Lower leg skin (tissue), 4 donors: ENCODE data around the gene TLCD2. TPM values are rescaled to one million over a fixed set of nuclear protein-coding genes. Genes with fewer than 3 reads are reported as not detected.
"Not testable (repeated sequence)": the region's sequence is repeated elsewhere in the genome, so short reads cannot be mapped to it uniquely, and the experiment has no call there.

ENCODE experiments used
- DNase-seq, 2 donors: peaks; one replicate each; pipeline ENCODE4 v3.0.0-alpha.2; 2019; ENCODE audit warnings: low spot score in 2 of 2
- H3K4me3 ChIP-seq: fragments of 200-600 bp; sonication (generic); 2 replicates; pipeline ENCODE4 v1.5.1; 2017; ENCODE audit warnings: mild to moderate bottlenecking, low read depth; ENCODE audit not compliant: poor library complexity, severe bottlenecking
- POLR2A ChIP-seq, 2 donors: fragments of 450-650 bp; IDR thresholded peaks; one replicate each; pipeline ENCODE4 v1.6.1; 2016 to 2017; ENCODE audit warnings: antibody characterized with exemption in 2 of 2, mild to moderate bottlenecking in 1 of 2, moderate library complexity in 1 of 2
- WGBS, 2 donors: methylation state at CpG; one replicate each; pipeline ENCODE4 v1.1.5; 2018; 5-methylcytosine and 5-hydroxymethylcytosine counted together
- intact Hi-C: fragments of 100-400 bp; cut with DNase I; formaldehyde crosslinking; loops from one replicate; pipeline ENCODE4 v1.15.0; 2023; ENCODE audit warnings: low total_unique reads
- total RNA-seq, 4 donors: library from RNA; depleted of rRNA; stranded (reverse); fragments of >200 nt; gene quantifications; one replicate each; pipeline ENCODE4 v1.1.0, GENCODE V29; 2016
- TF ChIP-seq, protein P1 (sequence below), 3 donors: fragments of 450-650 bp; IDR thresholded peaks; one replicate each; pipeline ENCODE4 v1.5.1; 2016; ENCODE audit warnings: antibody characterized with exemption in 3 of 3, mild to moderate bottlenecking in 3 of 3, moderate library complexity in 2 of 3

Gene TLCD2
- total RNA-seq, 4 donors from 2014 or later = 0.99 to 4.5 (median 2.8) TPM

DNA sequence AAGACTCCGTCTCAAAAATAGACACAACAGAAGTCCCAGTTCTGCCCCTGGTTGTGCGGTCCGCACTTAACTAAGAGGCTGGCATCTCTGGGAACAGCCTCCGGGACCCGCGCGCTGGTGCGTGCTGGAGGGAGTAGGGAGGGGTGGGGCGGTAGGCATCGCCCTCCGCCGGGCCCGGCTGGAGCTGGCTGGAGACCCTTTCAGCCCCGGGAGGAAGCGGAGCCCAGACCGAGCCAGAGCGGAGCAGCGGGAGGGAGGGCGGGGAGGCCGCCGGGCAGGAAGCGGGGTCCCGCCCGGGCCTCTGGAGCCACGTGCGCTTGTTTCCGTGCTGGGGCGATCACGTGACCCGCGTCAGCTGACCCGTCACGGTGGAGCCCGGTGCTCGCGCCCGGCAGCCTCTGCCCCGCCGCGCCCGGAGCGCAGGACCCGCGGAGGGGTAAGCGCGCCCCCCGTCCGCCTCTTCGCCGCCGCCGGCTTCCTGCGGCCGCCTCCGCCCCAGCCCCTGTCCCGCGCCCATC is 14.2 kb upstream of the TLCD2 start, which contains the start of gene WDR81:
Gene WDR81, plus strand, starts transcription at position 354 of the 518 bp plus-strand sequence. CDS start 256 bp downstream, outside the sequence.
- WGBS, 2 donors = 0% methylated on average over 38 of the region's 57 CpGs; no CpG with 5 or more reads in 1 of the 2 donors
- peak within 1 kb of the TSS; percentile 84 for H3K4me3 ChIP-seq
- TF ChIP-seq POLR2A (IDR thresholded peaks at IDR 0.05) = no peak
- TF ChIP-seq, protein P1, sequence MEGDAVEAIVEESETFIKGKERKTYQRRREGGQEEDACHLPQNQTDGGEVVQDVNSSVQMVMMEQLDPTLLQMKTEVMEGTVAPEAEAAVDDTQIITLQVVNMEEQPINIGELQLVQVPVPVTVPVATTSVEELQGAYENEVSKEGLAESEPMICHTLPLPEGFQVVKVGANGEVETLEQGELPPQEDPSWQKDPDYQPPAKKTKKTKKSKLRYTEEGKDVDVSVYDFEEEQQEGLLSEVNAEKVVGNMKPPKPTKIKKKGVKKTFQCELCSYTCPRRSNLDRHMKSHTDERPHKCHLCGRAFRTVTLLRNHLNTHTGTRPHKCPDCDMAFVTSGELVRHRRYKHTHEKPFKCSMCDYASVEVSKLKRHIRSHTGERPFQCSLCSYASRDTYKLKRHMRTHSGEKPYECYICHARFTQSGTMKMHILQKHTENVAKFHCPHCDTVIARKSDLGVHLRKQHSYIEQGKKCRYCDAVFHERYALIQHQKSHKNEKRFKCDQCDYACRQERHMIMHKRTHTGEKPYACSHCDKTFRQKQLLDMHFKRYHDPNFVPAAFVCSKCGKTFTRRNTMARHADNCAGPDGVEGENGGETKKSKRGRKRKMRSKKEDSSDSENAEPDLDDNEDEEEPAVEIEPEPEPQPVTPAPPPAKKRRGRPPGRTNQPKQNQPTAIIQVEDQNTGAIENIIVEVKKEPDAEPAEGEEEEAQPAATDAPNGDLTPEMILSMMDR (IDR thresholded peaks at IDR 0.05) = no peak
- peak; percentile 91 to 99 for DNase-seq
- intact Hi-C loops = loop anchor here (5.0 to 10.0 kb wide), 2 partner anchors 58 to 150 kb away; no protein-coding TSS in a partner anchor

DNA sequence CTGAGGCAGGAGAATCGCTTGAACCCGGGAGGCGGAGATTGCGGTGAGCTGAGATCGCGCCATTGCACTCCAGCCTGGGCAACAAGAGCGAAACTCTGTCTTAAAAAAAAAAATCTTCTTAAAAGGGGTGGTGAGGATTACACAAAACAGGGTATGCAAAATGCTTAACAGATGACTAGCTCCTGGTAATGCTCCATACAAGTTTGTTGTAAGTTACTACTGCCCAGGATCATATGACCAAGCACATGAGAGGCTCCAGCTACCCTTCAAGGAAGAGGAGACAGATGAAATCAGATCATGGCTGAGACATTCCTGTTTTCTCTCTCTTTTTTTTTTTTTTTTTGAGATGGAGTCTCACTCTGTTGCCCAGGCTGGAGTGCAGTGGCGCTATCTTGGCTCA is 11.8 kb upstream of the TLCD2 start:
- H3K4me3 ChIP-seq = not testable (repeated sequence)
- intact Hi-C loops = loop anchor here (5.0 to 10.0 kb wide), 2 partner anchors 60 to 153 kb away; no protein-coding TSS in a partner anchor
- WGBS, 2 donors = 84% methylated on average over 8 of the region's 8 CpGs

DNA sequence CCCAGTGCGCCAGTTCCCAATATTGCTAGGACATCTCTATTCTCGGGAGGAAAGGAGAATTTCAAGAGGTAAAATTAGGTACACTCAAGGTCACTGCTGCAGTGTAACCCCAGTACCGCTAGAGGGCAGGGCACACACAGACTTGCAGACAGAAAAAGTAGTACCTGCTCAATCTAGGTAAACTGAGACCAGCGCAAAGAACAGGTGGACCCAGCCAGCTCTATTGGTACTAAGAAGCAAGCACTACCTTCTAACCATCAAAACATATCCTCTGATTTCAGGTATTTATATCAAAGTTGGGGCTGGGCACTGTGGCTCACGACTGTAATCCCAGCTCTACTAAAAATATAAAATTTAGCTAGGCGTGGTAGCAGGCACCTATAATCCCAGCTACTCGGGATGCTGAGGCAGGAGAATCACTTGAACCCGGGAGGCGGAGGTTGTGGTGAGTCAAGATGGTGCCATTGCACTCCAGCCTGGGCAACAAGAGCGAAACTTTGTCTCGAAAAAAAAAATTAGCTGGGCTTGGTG is 10.7 kb upstream of the TLCD2 start:
- H3K4me3 ChIP-seq = no peak overlapping the region
- TF ChIP-seq POLR2A (IDR thresholded peaks at IDR 0.05) = no peak
- TF ChIP-seq, protein P1 (IDR thresholded peaks at IDR 0.05) = peak in 1 of 3 donors; percentile 90
- DNase-seq = peak in 1 of 2 donors; percentile 92
- WGBS, 2 donors = 29 to 35% methylated on average over 11 of the region's 11 CpGs
- intact Hi-C loops = loop anchor here (5.0 to 10.0 kb wide), 2 partner anchors 61 to 154 kb away; no protein-coding TSS in a partner anchor

More for the DNA sequence above, 11.8 kb upstream of the TLCD2 start:
- not testable (repeated sequence) for DNase-seq

DNA sequence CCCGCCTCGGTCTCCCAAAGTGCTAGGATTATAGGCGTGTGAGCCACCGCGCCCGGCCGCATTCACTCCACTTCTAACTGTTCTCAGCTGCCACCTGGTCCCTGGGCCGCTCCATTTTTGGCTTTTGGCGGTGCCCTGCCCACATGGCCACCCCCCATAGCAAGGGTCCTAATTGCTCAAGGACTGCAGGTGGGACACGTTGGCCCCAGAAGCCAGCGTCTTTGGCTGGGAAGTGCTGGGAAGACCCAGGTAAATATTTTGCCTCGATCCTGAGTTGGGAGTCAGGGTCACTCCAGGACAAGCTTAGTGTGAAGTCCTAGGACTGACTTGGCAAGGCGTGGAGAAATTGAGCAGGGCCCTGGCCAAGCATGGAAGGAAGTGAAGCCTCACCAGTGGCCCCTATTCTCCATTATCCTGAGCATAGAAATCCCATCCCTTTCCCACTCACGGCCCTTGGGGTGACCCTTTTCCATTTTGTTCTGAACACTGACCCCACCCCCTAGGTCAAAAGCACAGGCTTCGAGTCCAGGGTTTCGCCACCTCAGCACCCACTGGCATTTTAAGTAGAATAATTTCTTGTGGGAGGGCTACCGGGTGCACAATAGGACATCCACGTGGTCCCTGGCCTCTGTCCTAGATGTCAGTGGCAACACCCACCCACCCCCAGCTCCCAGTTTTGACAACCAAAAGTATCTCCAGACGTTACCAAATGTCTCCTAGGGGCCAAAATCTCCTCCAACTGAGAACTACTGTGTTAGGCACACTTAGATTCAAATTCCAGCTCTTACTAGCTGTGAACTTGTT is 8.4 kb upstream of the TLCD2 start:
- TF ChIP-seq, protein P1 (IDR thresholded peaks at IDR 0.05) = no peak
- TF ChIP-seq POLR2A (IDR thresholded peaks at IDR 0.05) = no peak

DNA sequence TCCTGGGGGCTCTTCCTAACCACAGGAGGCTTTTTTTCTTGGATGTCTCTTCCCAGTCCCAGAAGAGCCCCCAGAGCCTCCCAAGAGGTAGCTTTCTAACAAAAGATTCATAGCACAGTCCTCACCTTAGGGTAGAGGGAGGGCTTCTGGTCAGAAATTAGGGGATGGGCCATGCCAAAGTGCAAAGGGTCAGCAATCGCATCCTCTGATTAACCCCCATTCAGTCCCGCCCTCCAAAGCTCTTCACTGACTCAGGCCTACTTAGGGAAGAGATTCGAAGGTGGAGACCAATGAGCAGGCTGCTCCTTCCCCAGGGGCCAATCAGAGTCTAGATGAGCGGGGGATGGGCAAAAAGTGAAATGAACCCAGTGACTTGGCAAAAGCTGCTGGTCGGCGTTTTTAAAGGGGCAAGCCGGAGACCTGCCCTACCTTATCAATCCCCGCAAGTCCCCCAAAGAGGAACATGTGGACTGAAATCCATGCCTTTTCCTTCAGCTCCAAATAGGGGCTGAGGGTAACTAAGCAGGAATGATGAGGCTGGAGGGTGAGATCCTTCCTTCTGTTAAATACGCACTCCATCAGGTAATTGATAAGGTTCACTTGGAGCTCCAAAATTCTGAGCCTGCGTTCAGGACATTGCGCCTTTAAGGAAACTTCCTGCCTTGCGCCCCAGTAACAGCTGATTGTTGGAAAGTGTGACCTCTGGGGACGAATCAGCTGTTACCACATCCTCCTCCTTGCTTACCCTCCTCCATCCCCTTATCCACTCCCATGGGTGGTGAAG is 6.9 kb upstream of the TLCD2 start:
- H3K4me3 ChIP-seq = peak overlapping the region; percentile 33
- intact Hi-C loops = no loop called here
- TF ChIP-seq, protein P1 (IDR thresholded peaks at IDR 0.05) = no peak
- TF ChIP-seq POLR2A (IDR thresholded peaks at IDR 0.05) = no peak
- peak; percentile 95 to 97 for DNase-seq
- WGBS, 2 donors = 1 to 2% methylated on average over 13 of the region's 13 CpGs

More for the DNA sequence above, 8.4 kb upstream of the TLCD2 start:
- no peak overlapping the region for H3K4me3 ChIP-seq
- 77 to 80% methylated on average over 19 of the region's 19 CpGs for WGBS, 2 donors
- peak in 1 of 2 donors; percentile 87 for DNase-seq
- intact Hi-C loops = no loop called here
